Endometrial microvascular endothelial cells (primary cell): ENCODE measurements around the gene SRGAP3. TPM values are rescaled to one million over a fixed set of nuclear protein-coding genes. Genes with fewer than 3 reads are reported as not detected.

Source experiments
- in situ Hi-C: cut with HindIII; loops from 2 replicates; pipeline ENCODE4 v1.10.0; 2017; ENCODE audit warnings: low sequenced_read_pairs, low pct_unique_long_range_greater_than_20kb; ENCODE audit errors: inconsistent ontology term
- total RNA-seq: library from RNA; depleted of rRNA; stranded (reverse); fragments of >200 nt; gene quantifications from one replicate; pipeline ENCODE4 v1.2.3, GENCODE V29; 2015; ENCODE audit errors: inconsistent ontology term

SRGAP3 gene
- total RNA-seq, 1 donor from 2014 or later = not detected

GRCh38 chr3:9136746-9137465 is 112.5 kb downstream of the SRGAP3 start:
- in situ Hi-C loops = no loop called here

DNA sequence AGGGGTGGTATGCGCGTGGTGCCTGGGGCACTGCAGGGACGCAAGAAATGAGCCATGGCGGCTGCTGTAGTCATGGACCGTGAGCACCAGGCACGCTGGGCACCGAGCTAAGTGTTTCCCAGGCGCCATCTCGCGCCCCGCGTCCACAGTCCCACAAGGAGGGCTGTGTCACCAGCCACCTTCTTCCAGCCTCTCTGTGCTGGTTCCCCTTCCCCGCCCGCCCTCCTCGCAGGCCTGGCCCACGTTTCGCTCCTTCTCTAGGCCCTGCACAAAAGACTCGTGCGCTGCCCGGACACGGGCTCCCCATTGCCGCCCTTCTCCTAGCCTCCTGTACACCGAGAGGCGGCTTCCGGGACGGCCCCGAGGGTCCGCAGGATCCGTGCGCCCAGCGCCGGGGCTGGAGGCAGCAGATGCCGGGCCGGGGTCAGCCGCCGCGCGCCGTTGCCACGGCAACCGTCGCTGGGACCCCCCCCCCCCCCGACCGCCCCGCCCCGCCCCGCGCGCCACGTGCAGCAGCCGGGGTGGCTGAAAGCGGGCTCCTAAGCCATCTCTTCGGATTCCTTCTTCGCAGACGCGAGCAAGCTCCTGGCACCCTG is 113.4 kb downstream of the SRGAP3 start:
- in situ Hi-C loops = no loop called here

GRCh38 chr3:9135526-9135925 is 113.9 kb downstream of the SRGAP3 start:
- in situ Hi-C loops = no loop called here

- in situ Hi-C loops = no loop called here
Measured at GRCh38 chr3:9133656-9134055, 115.8 kb downstream of the SRGAP3 start.

DNA sequence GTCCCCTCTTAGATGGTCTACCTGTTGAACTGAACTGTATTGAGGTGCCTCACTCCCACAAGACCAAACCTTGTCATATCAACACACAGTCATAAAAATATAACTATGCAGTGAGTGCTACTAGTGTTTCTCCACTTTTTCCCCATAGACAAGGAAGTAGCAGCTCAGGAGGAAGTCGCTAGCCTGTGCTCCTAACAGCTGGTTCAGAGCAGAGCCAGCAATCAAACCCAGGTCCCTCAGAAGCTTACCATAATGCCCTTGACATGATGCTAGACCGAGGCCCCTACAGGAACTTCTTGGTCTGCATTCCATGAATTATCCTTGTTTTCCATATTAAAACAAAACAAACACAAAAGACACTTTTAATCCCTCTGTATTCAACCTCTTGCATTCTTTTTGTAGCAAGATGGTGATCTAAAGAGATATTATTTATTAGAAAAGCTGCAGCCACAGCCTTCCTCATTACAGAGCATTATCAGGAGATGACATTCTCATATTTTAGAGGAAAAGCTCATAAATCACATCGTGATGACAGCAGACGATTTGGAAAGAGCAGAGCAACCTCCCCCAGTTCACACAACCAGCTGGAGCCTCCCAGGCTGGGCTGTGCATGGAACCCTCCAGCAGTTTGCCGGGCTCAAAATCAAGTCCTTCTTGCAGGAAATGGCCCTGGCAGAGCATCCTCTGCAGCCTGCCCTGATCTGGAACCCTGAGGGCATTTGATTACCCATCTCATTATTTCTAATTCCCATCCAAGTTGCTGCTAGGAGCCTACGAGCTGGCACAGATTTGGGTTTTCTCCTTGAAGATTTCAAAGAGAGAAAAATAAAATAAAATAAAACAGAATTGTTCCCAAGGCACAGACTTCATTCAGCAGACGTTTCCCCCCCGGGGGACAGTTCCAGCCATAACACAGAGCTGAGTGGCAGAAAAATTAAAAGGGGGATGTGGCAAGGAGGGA is 118.8 kb downstream of the SRGAP3 start:
- in situ Hi-C loops = no loop called here

- in situ Hi-C loops = no loop called here
Measured at GRCh38 chr3:9129365-9129764, 120.1 kb downstream of the SRGAP3 start.

DNA sequence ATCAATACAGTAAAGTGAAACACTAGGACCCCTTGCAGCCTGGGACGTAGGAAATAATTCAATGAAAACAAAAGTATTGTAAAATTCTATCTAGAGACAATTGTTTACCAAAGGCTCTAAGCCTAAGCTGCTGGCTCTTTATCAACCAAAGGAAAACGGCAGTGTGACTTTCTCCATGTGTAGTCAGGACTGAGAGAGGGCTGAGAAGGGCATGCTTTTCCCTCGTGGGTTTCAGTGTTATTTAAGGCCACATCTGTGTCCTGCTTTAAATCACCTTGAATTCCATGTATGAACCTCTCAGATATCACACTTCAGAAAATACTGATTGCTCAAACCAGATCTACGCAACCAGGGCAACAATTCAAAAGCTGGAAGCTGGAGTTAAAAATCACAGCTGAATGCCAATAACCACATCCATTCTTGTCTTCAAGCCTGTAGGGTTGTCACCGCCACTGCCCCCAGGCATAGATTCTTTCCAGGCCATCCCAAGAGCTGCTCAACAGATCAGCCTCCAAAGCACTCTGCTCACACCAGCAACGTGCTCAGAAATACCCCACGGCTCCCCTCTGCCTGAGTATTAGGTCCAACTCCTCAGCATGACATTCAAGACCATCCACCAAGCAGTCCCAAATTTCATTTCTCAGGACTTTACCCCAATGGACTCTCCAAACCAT is 124.0 kb downstream of the SRGAP3 start:
- in situ Hi-C loops = no loop called here

DNA sequence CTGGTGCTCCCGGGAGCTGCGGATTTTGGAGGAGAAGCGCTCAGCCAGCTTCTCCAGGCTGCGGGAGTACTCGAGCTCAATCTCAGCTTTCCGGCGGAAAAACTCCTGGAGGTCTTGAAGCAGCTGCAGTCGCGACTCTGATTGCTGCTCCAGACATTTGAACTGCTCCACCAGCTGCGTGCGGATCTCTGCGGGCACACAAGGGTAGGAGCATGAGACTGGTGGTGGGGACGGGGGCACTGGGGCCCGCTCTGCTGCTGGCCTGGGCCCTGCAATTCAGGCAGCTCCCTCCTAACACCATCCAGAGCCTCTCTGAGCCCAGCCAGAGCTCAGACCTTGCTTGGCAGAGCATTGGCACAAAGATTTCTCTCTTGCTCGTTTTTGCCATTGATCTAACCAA is 124.7 kb downstream of the SRGAP3 start:
- in situ Hi-C loops = no loop called here

DNA sequence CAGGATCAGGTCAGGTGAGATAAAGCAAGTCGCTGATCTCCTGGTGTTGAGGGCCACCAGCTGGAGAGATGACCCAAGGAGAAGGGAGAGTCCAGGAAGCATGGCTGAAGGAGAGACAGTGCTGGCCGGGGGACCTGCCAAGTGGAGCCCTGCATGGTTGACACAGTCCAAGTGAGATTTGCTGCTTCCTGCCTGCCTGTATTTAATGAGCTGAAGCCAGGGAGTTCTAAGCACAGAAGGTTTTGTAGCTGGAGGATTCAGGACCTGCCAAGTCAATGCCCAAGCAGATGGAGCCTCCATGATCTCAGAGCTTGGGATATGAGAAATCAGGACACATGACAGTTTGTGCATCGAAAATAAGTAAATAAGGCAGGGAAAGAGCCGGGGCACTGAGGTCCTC is 125.6 kb downstream of the SRGAP3 start:
- in situ Hi-C loops = no loop called here

GRCh38 chr3:9122732-9123364 is 126.6 kb downstream of the SRGAP3 start:
- in situ Hi-C loops = no loop called here

DNA sequence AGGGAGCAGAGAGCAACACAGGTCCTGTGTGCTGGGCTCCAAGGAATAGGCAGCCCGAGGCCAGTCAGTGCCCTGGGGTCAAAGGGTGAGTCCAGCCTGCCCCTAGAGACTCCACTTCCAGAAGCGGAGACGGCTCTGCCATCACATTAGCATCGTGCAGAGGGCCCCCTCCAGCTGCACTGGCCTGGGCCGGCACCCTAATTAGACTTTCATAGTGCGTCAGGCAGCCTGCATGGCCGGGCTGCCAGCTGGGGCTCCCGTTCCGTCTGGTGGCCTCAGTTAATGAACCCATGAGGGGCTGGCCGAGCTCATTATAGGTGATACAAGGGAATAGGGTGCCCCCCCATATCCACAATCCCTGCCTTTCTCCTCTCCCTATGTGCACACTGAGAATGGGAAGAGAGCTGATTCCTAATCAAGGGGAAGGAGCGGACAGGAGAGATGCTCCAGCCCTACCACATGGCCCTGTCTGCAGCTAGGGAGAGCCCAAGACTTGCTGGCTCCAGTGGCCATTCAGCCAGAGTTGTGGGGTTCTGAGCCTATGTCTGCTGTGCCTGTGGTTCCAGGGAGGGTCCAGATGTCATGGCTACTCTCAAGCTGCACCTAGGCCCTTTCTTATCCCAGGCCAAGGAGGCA is 128.0 kb downstream of the SRGAP3 start:
- in situ Hi-C loops = no loop called here

- in situ Hi-C loops = no loop called here
Measured at GRCh38 chr3:9119331-9119730, 130.1 kb downstream of the SRGAP3 start.

DNA sequence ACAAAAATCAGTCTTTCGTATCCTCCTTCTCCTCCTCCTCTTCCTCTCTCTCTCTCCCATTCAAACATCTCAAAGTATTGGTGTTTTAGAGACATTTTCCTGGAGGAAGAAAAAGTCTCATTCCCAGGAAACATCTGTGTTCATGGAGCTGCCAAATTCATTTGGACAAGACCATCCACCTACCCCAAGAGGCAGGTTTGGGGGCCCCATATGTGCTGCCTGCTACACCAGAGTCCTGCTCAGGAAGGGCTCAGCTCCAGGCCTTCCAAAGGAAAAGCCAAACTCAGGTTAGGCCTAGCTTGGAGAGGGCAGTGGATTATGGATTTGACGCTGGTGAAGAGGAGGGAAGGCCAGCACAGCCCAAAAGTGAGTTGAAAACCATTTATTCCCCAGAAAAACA is 131.2 kb downstream of the SRGAP3 start:
- in situ Hi-C loops = no loop called here

DNA sequence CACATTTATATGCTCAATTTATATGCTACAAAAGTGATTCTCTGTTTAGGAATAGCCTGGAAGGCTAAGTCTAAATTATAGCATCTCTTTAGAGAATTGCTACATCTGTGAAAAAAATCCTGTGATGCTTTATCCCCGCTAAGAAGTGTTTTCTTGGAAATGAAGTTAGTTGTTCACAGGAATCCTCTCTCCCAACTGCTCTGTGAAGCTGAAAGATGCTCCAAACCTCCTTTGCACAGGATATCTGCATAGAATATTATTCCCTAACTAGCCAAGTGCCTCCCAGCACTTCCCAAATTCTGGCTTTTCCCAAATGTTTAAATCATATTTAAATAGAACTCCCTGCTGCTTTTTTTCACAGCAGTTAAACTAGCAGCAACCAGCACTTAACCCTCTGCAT is 132.2 kb downstream of the SRGAP3 start:
- in situ Hi-C loops = no loop called here

DNA sequence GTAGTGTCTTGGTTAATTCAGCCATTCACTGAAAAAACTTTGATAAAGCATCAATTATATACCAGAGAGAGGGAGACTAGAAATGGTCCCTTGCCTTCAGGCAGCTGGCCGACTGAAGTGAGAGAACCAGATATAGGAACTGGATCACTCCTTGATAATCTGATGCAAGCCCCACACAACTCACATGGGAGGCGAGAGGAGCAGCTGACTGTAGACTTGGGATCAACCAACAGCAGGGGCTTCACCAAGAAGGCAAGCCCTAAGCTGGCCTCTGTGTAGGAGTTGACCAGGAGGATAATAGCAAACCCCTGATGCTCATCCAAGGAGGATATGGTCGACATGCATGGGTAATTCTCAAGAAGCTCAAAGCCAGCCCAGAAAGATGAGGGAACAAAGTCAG is 133.1 kb downstream of the SRGAP3 start:
- in situ Hi-C loops = no loop called here

- in situ Hi-C loops = no loop called here
Measured at GRCh38 chr3:9115336-9115735, 134.1 kb downstream of the SRGAP3 start.

DNA sequence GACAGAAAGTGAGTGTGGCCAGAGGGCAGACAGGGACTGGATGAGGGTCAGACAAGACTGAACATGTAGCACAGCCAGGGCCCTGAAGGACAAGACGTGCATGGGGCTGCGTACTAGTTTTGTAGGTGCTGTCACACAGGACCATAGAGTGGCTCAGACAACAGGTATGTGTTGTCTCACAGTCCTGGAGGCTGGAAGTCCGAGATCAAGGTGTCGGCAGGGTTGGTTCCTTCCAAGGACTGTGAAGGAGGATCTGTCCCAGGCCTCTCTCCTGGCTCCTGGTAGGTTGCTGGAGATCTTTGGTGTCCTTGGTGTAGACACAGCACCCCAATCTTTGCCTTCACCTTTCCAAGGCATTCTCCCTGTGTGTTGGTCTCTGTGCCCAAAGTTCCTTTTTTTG is 136.4 kb downstream of the SRGAP3 start:
- in situ Hi-C loops = no loop called here

- in situ Hi-C loops = no loop called here
Measured at GRCh38 chr3:9111866-9112265, 137.6 kb downstream of the SRGAP3 start.
